GM23338 (cell line): Measurements from ENCODE around the gene C1QL1.

Experiments used
- CTCF ChIP-seq, 2 experiments: fragments of 200-600 bp in 1 of 2; sonication (generic) in 1 of 2; conservative IDR thresholded peaks; 2 replicates each; pipeline versions ENCODE4 v1.5.1 to v1.6.1; 2016 to 2017; ENCODE audit warnings: antibody characterized with exemption in 2 of 2, low read depth in 2 of 2, mild to moderate bottlenecking in 2 of 2, moderate library complexity in 1 of 2
- EZH2 ChIP-seq: fragments of 200-600 bp; sonication (generic); IDR thresholded peaks from one replicate; pipeline ENCODE4 v1.8.0; 2017; ENCODE audit warnings: antibody characterized with exemption, mild to moderate bottlenecking, low read depth; ENCODE audit not compliant: unreplicated experiment
- EZH2phosphoT487 ChIP-seq: fragments of 200-600 bp; sonication (generic); IDR thresholded peaks from one replicate; pipeline ENCODE4 v1.8.1; 2018; ENCODE audit warnings: antibody characterized with exemption; ENCODE audit not compliant: unreplicated experiment
- POLR2AphosphoS5 ChIP-seq: IDR thresholded peaks from 2 replicates; pipeline ENCODE4 v1.6.1; 2016; ENCODE audit warnings: antibody characterized with exemption, low read depth

- TF ChIP-seq CTCF (conservative IDR thresholded peaks at IDR 0.05; ENCODE audit: low read depth in 2 of 2): no peak
- TF ChIP-seq POLR2AphosphoS5: no peak
- TF ChIP-seq EZH2phosphoT487: no peak
- no peak for TF ChIP-seq EZH2
Measured at GRCh38 chr17:44997733-44998520, 29.8 kb upstream of the C1QL1 start.
